HG03108 (cell line): ENCODE measurements around the gene CNIH3.

ENCODE experiments used
- ATAC-seq: cut with Tn5 transposase; IDR thresholded peaks from one replicate; pipeline ENCODE4 v1.9.1; 2021; ENCODE audit warnings: moderate library complexity; ENCODE audit not compliant: unreplicated experiment

CNIH3 gene

DNA sequence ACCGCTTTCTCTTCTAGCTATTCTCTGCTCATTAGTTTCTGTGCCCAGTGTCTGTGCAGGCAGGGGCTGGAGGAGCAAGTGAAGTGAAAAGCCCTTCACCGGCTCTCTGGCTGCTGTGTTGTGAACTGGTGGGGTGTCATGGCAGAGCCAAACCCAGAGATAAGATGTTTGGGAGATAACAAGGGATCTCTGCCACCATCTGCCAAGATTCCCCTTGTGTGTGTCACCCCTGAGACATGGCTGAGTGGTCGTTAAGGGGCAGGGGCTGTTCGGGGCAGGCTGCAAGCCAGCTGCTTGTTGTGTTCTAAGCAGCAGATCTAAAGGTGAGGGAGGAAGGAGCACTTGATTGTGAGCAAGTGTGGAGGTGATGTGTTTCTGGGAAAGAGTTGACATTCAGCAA is 24.5 kb downstream of the CNIH3 start:
- no peak for ATAC-seq

DNA sequence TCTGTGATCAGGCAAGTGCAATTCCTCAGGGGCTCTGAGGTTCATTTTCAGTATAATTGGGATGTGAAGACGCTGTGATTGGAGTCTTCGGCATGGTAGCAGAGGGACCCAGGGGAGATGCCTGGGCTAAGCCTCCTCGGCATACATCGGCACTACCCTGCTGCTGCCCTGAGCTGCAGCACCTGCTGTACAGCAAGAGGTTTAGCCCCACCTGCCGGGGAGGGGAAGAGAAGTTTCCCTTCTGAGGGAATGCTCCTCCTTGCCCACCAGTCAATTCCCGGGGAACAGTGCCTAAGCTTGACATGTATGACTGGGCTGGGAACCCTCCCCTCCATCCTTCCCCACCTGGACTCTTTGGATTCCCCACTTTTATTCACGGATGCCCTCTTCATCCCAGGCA is 24.9 kb downstream of the CNIH3 start:
- ATAC-seq: no peak

- no peak for ATAC-seq
Observed at GRCh38 chr1:224643653-224644052, 27.5 kb downstream of the CNIH3 start.

- ATAC-seq: no peak
Observed at GRCh38 chr1:224644553-224645154, 28.5 kb downstream of the CNIH3 start.

GRCh38 chr1:224647449-224647848 is 31.3 kb downstream of the CNIH3 start:
- no peak for ATAC-seq

GRCh38 chr1:224650290-224650689 is 34.2 kb downstream of the CNIH3 start:
- ATAC-seq: no peak

- ATAC-seq: no peak
Observed at GRCh38 chr1:224651188-224651587, 35.1 kb downstream of the CNIH3 start.

GRCh38 chr1:224656392-224656791 is 40.3 kb downstream of the CNIH3 start:
- ATAC-seq: no peak

- no peak for ATAC-seq
Observed at GRCh38 chr1:224660074-224660473, 44.0 kb downstream of the CNIH3 start.

GRCh38 chr1:224662870-224663269 is 46.8 kb downstream of the CNIH3 start:
- ATAC-seq: no peak

DNA sequence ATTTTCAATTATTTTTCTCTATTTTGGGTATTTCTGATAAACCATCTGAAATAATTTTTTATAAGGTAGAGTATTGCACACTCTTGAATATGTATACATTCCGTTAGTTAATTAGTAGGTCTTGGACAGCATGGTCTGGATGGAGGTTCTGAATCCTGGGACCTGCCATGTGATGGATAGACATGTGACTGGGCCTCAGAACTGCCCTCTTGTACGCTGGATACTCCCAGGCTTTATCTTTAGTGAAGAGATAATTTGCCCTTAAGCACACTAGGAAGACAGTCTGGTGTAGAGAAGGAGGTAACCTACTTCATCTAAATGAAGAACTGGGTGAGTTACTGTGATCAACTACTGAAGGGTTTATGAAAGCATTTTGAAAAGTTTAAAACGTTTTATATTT is 48.9 kb downstream of the CNIH3 start:
- ATAC-seq: no peak

- ATAC-seq: no peak
Observed at GRCh38 chr1:224666078-224666477, 50.0 kb downstream of the CNIH3 start.

DNA sequence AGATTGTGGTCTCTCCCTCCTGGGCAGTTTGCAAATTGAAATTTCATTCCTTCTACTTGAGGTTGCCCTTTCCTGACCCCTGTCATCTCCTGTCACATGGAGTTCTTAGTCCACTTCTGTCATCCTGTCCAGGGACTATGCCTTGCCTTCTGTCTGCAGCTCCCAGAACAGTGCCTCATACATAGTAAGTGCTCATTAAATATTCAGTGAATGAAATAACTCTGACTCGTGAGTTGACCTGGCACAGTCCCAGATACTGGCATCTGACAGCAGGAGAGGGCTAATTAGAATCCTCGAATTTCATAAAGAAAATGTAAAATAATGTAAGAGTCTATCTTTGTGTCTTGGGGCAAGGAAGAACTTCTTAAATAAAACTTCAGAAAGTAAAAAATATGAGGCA is 50.8 kb downstream of the CNIH3 start:
- ATAC-seq: no peak

DNA sequence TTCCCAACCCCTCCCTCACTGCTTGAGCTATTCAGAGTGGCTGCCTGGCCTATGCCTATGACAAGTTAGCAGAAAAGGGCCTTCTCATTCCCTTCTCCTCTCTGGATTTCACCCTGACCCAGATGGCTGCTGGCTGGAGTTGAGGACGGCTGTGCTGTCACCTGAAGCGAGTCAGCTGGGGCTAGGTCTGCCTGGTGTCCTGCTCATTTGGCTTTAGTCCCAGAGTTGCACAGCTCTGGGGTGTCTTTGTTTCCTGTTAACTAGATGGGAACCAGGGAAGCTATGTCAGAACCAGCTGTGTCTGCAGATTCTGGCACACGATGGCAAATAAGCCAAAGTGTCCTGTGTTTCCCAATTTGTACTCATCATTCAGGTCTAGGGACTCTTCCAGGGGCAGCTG is 52.9 kb downstream of the CNIH3 start:
- ATAC-seq: no peak

- ATAC-seq: no peak
Observed at GRCh38 chr1:224669403-224669802, 53.3 kb downstream of the CNIH3 start.

DNA sequence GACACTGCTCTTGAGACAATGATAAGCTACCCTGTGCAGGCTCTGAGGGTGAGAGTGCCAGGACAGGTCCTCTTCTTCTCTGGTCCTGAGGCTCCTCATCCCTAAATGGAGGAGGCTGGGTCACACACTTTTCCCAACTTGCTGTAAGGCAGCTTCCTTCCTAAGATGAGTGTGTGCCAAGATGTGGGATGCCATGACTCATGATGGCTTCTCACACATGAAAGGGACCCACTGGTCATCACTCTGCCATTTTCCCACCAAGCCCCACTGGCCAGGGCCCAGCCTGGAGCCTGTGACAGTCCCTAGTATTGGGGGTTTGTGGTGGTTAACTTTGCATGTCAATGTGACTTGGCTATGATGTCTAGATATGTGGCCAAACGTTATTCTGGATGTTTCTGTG is 54.4 kb downstream of the CNIH3 start:
- no peak for ATAC-seq

DNA sequence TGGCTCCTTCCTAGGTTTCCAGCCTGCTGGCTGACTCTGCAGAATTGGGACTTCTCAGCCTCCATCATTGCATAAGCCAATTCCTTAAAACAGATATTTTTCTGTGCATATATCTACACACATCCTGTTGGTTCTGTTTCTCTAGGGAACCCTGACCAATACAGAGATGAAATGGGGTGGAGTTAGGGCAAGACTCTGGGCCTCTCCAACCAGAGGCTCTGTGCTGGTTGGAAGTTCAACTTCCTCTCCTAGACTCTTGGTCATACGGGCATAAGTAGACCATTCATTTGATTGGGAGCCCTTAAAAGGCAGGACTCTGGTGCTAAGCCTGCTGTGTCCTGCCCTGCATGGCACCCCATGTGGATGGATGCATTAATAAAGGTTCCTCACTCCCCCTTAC is 55.0 kb downstream of the CNIH3 start:
- ATAC-seq: no peak

DNA sequence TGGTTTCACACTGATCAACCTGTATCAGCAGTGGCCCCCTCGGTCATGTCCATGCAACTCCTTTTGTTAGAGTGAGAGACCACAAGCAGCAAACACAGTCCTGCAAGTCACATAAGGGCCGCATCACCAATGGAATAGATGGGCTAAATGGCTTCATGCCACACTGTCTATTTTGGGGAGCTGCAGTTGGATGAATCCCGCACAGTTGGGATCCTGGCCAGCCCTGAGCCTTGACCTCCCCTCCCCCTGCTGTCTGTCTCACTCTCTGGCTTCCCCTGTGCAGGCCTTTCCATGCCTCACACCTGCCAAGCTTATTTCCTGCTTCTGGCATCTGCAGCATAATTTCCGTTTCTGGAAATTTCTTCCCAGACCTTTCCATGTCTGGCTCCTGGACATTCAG is 57.0 kb downstream of the CNIH3 start:
- ATAC-seq: no peak

DNA sequence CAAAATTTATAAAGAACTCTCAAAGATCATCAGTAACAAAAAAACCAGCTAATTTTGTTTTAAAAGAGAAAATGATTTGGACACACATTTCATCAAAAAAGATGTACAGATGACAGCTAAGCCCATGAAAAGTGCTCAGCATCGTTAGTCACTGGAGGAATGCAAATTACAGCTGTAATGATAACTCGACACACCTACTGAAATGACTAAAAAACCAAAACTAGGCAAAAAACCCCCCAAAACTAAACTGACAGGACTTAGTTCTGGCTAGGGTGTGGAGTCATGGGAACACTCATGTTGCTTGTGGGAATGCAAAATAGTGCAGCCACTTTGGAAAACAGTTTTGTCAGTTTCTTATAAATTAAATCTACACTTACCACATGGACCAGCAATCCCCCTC is 59.5 kb downstream of the CNIH3 start:
- ATAC-seq: no peak

DNA sequence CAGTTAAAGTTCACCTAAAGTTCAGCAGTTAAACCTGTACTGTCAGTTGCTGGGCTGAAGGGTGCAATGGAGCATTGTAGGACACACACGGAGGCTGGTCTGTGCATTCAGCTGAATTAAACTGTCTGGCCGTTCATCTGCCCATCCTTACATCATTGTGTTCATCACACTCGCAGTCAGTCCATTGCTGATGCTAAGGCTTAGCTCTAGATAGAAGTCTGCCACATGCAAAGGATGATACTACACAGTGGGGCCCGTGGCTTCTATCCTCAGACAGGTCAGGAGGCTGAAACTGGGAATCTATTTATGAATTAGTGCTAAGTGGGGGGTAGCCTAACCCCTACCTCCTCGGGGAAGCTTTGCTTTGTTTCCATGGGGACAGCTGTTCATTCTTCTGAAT is 60.4 kb downstream of the CNIH3 start:
- ATAC-seq: no peak

GRCh38 chr1:224678168-224678567 is 62.1 kb downstream of the CNIH3 start:
- ATAC-seq: no peak

DNA sequence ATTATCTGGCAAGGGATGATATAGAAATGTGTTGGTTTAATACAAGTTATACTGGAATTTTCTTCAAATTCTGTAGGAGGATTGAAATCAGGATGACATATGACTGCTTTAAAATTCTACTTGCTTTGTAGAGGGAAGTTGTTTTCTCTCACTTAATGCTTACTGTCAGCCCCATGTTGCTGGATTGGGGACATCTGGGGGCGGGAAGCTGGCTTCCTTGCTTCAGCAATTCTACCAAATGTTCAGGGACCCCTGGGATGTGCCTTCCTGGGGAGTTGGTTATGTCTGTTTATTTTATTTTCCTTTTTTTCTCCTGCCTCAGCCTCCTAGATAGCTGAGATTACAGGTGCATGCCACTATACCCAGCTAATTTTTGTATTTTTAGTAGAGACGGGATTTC is 63.5 kb downstream of the CNIH3 start:
- no peak for ATAC-seq

GRCh38 chr1:224681816-224682215 is 65.7 kb downstream of the CNIH3 start:
- no peak for ATAC-seq

GRCh38 chr1:224683936-224684335 is 67.8 kb downstream of the CNIH3 start:
- no peak for ATAC-seq
